Measurements from ENCODE around the gene TTC4.

DNA sequence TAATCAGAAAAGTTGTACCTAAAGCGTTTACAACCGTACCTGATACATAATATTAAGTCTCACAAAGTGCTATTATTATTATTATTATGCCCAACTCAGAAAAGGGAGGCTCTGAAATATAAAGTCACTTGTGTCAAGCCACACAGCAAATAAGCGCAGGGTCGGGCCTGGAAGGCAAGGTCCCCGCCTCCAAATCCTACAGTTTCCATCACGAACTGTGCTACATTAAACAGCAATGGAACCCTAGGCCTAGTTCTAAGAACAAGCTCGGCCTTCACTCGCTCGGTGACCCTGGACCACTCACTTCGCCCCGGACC, 48.1 kb downstream of the TTC4 start:
- TF ChIP-seq, protein P1, sequence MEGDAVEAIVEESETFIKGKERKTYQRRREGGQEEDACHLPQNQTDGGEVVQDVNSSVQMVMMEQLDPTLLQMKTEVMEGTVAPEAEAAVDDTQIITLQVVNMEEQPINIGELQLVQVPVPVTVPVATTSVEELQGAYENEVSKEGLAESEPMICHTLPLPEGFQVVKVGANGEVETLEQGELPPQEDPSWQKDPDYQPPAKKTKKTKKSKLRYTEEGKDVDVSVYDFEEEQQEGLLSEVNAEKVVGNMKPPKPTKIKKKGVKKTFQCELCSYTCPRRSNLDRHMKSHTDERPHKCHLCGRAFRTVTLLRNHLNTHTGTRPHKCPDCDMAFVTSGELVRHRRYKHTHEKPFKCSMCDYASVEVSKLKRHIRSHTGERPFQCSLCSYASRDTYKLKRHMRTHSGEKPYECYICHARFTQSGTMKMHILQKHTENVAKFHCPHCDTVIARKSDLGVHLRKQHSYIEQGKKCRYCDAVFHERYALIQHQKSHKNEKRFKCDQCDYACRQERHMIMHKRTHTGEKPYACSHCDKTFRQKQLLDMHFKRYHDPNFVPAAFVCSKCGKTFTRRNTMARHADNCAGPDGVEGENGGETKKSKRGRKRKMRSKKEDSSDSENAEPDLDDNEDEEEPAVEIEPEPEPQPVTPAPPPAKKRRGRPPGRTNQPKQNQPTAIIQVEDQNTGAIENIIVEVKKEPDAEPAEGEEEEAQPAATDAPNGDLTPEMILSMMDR (IDR thresholded peaks at IDR 0.05): no peak
- TF ChIP-seq TCF7L2 (IDR thresholded peaks at IDR 0.05; ENCODE audit: low read depth, low read length): no peak

Measured in Panc1 (cell line).